GM13976 (cell line): Measurements from ENCODE around the gene MLLT6.
"Not testable (repeated sequence)": the region's sequence is repeated elsewhere in the genome, so short reads cannot be mapped to it uniquely, and the experiment has no call there.

ENCODE experiments used
- DNase-seq: peaks from one replicate; pipeline ENCODE4 v3.0.0; 2012; ENCODE audit warnings: low spot score
- in situ Hi-C: fragments of 300-500 bp; cut with MboI; formaldehyde crosslinking; loops from one replicate; pipeline ENCODE4 v1.12.0; 2022; ENCODE audit warnings: low sequenced_read_pairs, mixed read lengths, inconsistent platforms; ENCODE audit not compliant: unreplicated experiment
- TF ChIP-seq, protein P1 (sequence below): IDR thresholded peaks from 2 replicates; pipeline ENCODE4 v1.5.1; 2012; ENCODE audit warnings: borderline replicate concordance, mild to moderate bottlenecking; ENCODE audit not compliant: insufficient read depth; ENCODE audit errors: extremely low read depth, missing control alignments, control extremely low read depth

The MLLT6 gene

DNA sequence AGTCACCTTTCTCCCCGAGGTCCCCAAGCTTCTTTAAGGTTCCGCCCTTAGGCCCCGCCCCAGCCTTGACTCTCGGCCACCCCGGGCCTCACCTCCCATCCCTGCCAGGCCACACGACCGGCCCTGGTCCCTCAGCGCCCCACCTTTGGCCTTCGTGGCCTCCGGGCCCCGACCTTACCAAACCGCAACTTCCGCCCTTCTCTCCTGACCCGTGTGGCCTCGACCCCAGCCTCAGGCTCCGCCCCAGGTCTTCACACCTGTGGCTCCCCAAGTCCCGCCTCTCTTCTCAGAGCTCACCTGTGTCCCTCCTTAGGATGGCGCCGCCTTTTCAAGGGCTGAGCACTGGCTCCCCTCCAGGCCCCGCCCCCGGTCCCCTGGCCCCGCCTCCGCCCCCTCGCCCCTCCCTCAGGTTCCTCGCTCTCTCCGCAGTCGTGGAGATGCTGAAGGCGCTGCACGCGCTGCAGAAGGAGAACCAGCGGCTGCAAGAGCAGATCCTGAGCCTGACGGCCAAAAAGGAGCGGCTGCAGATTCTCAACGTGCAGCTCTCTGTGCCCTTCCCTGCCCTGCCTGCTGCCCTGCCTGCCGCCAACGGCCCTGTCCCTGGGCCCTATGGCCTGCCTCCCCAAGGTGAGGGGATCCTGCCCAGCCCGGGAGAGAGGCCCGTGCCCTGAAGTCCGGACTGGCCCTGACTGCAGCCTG, 15.0 kb downstream of the MLLT6 start:
- DNase-seq, result no peak
- in situ Hi-C loops, result no loop called here
- TF ChIP-seq, protein P1, sequence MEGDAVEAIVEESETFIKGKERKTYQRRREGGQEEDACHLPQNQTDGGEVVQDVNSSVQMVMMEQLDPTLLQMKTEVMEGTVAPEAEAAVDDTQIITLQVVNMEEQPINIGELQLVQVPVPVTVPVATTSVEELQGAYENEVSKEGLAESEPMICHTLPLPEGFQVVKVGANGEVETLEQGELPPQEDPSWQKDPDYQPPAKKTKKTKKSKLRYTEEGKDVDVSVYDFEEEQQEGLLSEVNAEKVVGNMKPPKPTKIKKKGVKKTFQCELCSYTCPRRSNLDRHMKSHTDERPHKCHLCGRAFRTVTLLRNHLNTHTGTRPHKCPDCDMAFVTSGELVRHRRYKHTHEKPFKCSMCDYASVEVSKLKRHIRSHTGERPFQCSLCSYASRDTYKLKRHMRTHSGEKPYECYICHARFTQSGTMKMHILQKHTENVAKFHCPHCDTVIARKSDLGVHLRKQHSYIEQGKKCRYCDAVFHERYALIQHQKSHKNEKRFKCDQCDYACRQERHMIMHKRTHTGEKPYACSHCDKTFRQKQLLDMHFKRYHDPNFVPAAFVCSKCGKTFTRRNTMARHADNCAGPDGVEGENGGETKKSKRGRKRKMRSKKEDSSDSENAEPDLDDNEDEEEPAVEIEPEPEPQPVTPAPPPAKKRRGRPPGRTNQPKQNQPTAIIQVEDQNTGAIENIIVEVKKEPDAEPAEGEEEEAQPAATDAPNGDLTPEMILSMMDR, result no peak

DNA sequence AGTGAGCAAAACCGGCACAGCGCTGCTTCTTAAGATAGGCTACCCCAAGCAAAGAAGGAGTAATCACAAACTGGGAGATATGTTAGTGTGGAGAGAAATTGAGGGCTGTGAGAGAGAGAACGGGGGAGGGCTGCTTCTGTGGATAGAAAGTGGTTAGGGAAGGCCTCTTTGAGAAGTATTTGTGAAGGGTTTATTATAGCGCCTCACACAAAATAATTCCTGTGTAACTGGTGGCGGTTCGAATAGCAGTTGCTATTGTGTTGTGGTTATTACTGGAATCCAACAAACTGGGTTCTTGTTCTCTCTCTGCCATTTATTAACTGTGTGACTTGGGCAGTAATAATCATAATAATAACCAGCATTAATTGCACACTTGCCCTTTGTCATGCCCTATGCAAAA, 15.9 kb downstream of the MLLT6 start:
- no peak for DNase-seq
- in situ Hi-C loops, result no loop called here
- TF ChIP-seq, protein P1, result no peak

DNA sequence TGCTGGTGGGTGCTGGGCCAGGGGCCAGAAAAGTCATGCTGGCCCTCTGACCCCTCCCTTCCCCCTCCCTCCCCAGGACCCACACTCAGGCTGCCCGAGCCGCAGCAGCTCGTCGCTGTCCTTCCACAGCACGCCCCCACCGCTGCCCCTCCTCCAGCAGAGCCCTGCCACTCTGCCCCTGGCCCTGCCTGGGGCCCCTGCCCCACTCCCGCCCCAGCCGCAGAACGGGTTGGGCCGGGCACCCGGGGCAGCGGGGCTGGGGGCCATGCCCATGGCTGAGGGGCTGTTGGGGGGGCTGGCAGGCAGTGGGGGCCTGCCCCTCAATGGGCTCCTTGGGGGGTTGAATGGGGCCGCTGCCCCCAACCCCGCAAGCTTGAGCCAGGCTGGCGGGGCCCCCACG, 16.7 kb downstream of the MLLT6 start:
- no peak for DNase-seq
- TF ChIP-seq, protein P1, result no peak
- in situ Hi-C loops, result no loop called here

DNA sequence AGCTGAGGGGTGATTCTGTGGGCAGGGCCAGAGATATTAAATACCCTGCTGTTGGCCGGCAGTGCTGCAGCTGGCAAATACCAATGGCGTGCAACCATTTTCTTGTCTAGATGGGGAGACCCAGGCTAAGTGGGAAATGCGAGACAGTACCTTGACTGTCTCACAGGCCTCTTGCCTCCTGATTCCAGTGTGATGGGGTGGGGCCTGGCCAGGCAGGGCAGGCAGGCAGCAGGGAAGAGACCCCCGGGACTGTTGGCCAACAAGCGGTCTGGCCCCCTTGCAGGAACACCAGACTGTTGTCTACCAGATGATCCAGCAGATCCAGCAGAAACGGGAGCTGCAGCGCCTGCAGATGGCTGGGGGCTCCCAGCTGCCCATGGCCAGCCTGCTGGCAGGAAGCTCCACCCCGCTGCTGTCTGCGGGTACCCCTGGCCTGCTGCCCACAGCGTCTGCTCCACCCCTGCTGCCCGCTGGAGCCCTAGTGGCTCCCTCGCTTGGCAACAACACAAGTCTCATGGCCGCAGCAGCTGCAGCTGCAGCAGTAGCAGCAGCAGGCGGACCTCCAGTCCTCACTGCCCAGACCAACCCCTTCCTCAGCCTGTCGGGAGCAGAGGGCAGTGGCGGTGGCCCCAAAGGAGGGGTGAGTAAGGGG, 19.4 kb downstream of the MLLT6 start:
- in situ Hi-C loops, result no loop called here
- DNase-seq, result no peak
- TF ChIP-seq, protein P1, result no peak

DNA sequence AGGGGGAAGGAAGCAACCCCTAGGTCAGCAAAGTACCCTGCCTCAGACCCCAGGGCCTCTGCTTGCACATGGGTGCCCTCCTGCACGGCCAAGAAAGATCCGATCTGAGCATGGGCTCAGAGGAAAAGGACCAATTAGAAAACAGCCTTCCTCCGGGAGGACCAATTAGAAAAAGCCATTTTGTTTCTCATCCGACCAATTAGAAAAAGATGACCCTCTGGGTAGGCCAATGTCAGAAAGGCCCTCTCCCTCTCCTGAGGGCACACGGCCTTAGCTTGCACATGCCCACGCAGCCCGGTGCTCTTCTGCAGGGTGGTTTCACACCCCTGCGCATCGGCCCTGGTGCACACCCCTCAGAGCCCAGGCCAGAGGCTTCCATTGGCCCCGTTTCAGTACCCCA, 20.0 kb downstream of the MLLT6 start:
- DNase-seq, result no peak
- TF ChIP-seq, protein P1, result no peak
- in situ Hi-C loops, result no loop called here

DNA sequence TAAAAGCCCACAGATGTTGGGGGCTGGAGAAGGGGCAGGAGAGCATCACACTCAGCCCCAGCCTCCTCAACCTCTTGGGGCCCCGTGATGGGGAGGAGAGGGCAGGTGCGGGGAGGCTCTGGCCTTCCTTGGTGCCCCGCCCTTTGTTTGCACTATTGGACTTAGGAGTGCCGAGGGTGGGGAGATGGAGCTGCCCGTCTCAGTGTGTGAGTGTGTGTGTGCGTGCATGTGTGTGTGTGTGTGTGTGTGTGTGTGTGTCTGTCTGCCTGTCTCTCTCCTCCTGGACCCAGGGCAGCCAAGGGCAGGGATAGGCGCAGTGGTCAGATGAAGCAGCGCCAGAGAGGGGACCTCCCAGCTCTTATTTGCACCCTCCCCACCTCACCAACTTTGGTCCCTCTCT, 21.1 kb downstream of the MLLT6 start:
- in situ Hi-C loops, DNase-seq: not testable (repeated sequence)

DNA sequence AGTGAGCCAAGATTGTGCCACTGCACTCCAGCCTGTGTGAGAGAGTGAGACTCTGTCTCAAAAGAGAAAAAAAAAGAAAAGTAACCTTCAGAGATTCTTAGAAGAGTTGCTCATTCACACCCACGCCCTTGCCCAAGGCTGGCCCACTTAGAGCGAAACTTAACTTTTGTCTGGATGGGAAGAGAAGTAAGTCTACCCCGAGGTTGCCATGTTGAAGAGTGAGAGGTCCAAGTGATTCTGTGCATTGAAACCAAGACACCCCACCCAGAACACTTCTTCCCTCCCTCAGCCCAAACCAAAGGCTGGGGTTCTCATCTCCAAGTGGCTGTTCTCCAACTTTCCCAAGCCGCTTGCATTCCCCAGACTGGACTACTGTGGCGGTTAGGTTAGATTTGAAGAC, 22.7 kb downstream of the MLLT6 start:
- DNase-seq, result no peak
- in situ Hi-C loops, result no loop called here
- TF ChIP-seq, protein P1, result no peak
